HG02840 (cell line): Measurements from ENCODE around the gene SLC10A2.

ENCODE experiments used
- ATAC-seq: cut with Tn5 transposase; IDR thresholded peaks from one replicate; pipeline ENCODE4 v1.9.1; 2021; ENCODE audit warnings: mild to moderate bottlenecking, moderate library complexity, moderate number of reproducible peaks; ENCODE audit not compliant: unreplicated experiment, low FRiP score

Gene SLC10A2

DNA sequence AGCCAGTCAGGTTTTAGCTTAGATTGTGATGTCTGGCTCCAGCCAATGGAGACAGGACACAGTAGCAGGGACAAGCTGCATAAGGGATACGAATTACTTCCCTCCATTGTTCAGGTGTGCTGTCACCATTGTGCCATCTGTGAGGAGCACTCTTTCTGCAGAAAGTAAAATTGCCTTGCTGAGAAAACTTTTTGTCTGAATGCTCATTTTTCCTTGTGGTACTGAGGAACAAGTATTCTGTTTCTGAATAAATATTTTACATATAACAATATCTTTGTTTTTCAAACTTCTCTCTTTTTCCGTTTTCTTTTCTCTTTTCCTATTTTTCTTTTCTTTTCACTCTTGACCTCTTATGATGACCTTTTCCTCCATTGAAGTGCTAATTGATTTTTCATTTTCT, 10.2 kb downstream of the SLC10A2 start:
- ATAC-seq: no peak

DNA sequence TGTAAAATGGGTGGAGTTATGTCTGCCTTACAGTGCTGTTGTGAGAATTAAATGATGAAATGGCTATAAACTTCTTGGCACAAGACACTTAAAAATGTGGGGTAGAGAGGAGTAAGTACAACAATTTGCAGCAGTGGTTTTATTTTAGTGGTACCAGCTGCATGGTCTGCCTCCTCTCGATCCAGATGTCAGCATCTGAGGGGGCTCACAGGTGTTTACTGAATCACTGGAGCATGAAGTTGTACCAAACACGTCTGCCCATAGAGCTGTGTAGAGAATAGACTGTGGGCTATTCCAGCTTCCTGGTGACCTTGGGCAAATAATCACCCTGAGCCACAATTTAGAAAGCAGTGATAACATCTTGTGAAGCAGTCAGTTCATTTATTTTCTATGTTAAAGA, 11.1 kb downstream of the SLC10A2 start:
- no peak for ATAC-seq

- ATAC-seq: no peak
Measured at GRCh38 chr13:103046676-103047075, 19.5 kb downstream of the SLC10A2 start.

- no peak for ATAC-seq
Measured at GRCh38 chr13:103044056-103044455, 22.2 kb downstream of the SLC10A2 start.

GRCh38 chr13:103040006-103040405, 26.2 kb downstream of the SLC10A2 start:
- ATAC-seq: no peak

- no peak for ATAC-seq
Measured at GRCh38 chr13:103039183-103039582, 27.0 kb downstream of the SLC10A2 start.

DNA sequence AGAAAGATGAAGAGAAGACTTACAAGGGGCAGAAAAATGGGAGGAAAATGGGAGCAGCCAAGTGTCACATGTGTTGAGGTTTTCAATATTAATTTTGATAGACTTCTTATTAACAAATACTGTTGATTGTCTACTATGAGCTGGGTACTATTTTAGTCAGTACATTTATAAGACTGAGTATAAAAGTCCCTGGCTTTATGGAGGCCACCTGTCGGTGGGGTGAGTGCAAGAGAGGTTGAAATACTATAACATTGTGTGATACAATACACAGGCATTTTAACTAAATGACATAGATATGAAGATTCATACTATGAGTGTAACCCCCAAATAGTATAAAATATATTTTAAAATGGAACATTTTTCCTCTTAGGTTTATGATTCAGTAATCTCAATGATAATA, 29.9 kb downstream of the SLC10A2 start:
- ATAC-seq: no peak

GRCh38 chr13:103033999-103034398, 32.2 kb downstream of the SLC10A2 start:
- no peak for ATAC-seq

- peak; percentile 91 for ATAC-seq
Measured at GRCh38 chr13:103031332-103031873, 34.8 kb downstream of the SLC10A2 start.

GRCh38 chr13:103030776-103031175, 35.4 kb downstream of the SLC10A2 start:
- no peak for ATAC-seq

DNA sequence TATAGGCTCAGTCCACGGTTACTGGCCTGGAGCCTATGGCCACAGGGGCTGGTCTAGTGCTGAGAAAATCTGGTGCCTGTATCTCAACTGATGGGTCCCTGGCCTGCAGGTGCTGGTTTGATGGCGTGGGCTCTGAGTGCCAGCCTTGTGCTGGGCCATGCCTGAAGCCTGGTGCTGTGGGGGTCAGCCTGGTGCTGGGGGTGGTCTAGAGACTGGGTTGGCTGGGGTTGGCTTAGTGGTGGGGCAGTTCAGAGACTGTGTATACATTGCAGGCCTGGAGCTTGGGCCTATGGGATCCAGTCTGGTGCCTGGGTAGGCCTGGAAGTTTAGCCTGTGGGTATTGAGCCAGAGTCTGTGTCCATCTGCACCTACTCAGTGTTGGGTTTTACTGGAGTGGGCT, 36.4 kb downstream of the SLC10A2 start:
- no peak for ATAC-seq

- no peak for ATAC-seq
Measured at GRCh38 chr13:103022336-103022735, 43.9 kb downstream of the SLC10A2 start.

DNA sequence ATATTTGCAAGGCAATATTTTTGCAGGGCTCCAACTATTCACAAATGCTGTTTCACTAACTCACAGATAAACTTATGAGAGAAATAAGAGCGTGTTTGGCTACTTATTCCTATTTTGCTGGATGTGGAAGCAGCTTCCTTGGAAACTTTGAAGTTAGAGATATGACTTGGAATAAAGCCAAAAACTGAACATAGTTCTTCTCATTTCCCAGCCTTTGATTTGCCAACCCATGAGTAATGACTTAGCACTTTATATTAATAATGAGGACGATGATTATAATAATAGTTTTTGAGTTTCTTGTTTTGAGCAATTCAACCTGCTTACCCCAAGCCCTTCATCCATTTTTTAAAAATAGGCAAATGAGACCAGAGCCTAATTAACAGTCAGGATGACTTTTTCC, 47.7 kb downstream of the SLC10A2 start:
- no peak for ATAC-seq

GRCh38 chr13:103012646-103013045, 53.6 kb downstream of the SLC10A2 start:
- no peak for ATAC-seq

- no peak for ATAC-seq
Measured at GRCh38 chr13:103009051-103009840, 57.0 kb downstream of the SLC10A2 start.

- ATAC-seq: peak; percentile 39
Measured at GRCh38 chr13:103007427-103007762, 58.8 kb downstream of the SLC10A2 start.

DNA sequence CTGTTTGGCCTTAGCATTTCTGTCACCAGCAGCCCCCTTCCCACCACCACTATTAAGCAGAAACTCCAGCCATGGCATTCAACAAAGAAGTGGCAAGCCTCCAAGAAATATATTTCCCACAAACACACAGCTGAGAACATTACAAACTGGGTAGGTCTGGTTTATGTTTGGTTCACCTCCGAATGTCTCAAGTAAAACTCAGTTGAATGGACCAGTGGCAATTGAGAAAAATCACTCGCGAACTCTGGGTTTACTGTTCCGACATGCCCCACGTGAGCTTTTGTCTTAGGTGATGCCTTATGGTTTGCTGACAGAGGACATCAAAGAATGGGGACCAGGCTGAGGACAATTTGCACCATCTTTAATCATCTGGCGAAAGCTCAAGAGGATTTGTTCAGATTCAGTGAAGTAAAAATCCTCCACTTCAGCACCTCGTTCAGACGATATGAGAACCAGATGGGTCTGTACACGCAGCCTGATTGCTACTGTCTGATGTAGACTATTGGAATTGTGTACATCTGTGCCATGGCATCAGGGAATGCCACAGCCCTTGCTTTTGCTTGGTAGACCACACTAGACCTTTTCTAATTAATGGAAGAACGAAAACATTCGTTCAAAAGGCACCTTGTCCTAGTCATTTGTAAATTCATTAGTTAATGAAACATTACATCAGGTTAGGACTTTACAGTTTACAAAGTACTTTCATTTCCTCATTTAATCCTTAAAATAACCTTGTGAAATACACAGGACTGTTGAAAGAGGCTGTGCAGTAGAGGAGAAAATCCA, 59.4 kb downstream of the SLC10A2 start:
- ATAC-seq: peak; percentile 91

DNA sequence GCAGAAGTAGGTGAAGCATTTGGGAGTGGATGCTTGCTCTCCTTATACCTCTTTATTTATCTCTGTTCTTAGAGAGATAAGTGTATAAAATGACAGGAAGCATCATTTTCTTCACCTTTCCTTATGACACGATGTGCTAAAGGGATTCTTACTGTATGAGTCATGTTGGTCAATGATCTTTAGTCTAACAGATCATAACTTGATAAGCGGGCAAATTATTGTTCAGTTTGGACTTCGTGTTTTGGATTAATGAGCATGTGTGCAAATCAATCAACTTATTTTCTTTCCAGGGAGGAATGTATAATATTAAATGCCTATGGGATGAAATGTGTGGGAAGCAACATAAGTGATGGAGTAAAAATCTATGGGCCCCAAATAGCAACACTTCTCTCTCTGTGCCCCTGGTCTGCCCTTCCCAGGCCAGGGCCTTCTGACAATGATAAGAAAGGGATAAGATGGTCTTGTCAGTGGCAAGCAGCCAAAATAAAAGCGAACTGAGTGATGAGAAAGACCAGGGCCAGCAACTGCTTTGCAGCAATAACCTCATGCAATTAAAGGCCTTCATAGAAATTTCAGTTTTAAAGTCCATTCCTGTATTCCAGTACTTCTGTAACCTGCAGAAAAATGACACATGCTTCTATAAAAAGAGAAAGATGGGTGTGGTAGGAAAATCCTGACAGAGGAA, 61.4 kb downstream of the SLC10A2 start:
- ATAC-seq: no peak

DNA sequence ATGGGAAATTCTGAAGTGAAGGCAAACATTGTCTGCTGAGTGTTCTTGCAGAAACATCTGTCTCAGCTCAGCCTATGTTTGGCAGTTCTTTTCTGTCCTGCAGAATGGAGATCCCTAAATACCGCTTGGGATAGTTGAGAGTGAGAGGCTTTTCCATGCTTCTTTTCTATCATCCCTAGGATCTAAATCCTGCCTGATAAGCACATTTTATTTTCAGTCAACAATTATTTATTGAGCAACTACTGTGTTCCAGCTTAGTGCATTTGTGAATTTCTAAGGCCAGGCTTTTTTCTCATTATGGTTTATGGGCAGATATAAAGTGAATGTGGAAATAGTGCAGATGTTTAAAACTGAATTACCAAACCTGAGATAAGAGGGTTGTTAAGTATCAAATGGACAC, 62.6 kb downstream of the SLC10A2 start:
- ATAC-seq: no peak

- ATAC-seq: no peak
Measured at GRCh38 chr13:103002279-103002678, 63.9 kb downstream of the SLC10A2 start.

- no peak for ATAC-seq
Measured at GRCh38 chr13:103000157-103000556, 66.1 kb downstream of the SLC10A2 start.
